Endothelial cell (in vitro differentiated cells): ENCODE results near the gene PSMB7. TPM values are rescaled to one million over a fixed set of nuclear protein-coding genes. Genes with fewer than 3 reads are reported as not detected.

Experiments
- DNase-seq: peaks from one replicate; pipeline ENCODE4 v3.0.0; 2021; ENCODE audit warnings: low spot score
- H3K27ac Mint-ChIP-seq: one replicate; pipeline ENCODE4 v1.8.0; 2021; ENCODE audit warnings: mixed read lengths, inconsistent platforms; ENCODE audit not compliant: unreplicated experiment
- H3K27me3 Mint-ChIP-seq: one replicate; pipeline ENCODE4 v1.8.0; 2021; ENCODE audit warnings: mild to moderate bottlenecking, moderate library complexity, mixed read lengths, inconsistent platforms; ENCODE audit not compliant: unreplicated experiment
- H3K36me3 Mint-ChIP-seq: one replicate; pipeline ENCODE4 v1.8.0; 2021; ENCODE audit warnings: mild to moderate bottlenecking, low read depth, mixed read lengths, inconsistent platforms; ENCODE audit not compliant: unreplicated experiment
- H3K4me1 Mint-ChIP-seq: one replicate; pipeline ENCODE4 v1.8.0; 2021; ENCODE audit warnings: mild to moderate bottlenecking, mixed read lengths, inconsistent platforms; ENCODE audit not compliant: unreplicated experiment
- H3K4me3 Mint-ChIP-seq: one replicate; pipeline ENCODE4 v1.8.0; 2021; ENCODE audit warnings: mild to moderate bottlenecking, mixed read lengths, inconsistent platforms; ENCODE audit not compliant: unreplicated experiment
- H3K9me3 Mint-ChIP-seq: one replicate; pipeline ENCODE4 v1.8.0; 2021; ENCODE audit warnings: mixed read lengths, inconsistent platforms; ENCODE audit not compliant: unreplicated experiment
- CTCF ChIP-seq: fragments of 200-600 bp; sonication (generic); IDR thresholded peaks from one replicate; pipeline ENCODE4 v1.5.0; 2021; ENCODE audit warnings: antibody characterized with exemption; ENCODE audit not compliant: unreplicated experiment
- total RNA-seq: library from RNA; stranded (reverse); fragmentation: NEBNext Ultra II Directional; extraction: Animal tissue kit (Norgen Biotek cat#: 25700); gene quantifications from one replicate; pipeline ENCODE4 v1.2.1, GENCODE V29; 2021; ENCODE audit not compliant: unreplicated experiment

The PSMB7 gene
- total RNA-seq, 1 donor from 2014 or later = 180 TPM

GRCh38 chr9:124306098-124306735 lies 109.0 kb downstream of the PSMB7 start:
- Mint-ChIP-seq H3K4me1 (no peaks in the 10 kb centered on the region), H3K36me3 (peaks cover 11% of the 10 kb centered on the region), H3K27ac (no peak overlapping the region), H3K27me3 (peaks cover 2% of the 10 kb centered on the region), H3K9me3 (no peaks in the 10 kb centered on the region), H3K4me3 (no peak overlapping the region)
- no peak for DNase-seq
- no peak for TF ChIP-seq CTCF

GRCh38 chr9:124304285-124304684 lies 111.0 kb downstream of the PSMB7 start:
- H3K4me3 Mint-ChIP-seq = no peak overlapping the region
- H3K27me3 Mint-ChIP-seq = no peaks in the 10 kb centered on the region
- no peak overlapping the region for H3K27ac Mint-ChIP-seq
- no peak for DNase-seq
- H3K36me3 Mint-ChIP-seq = peaks cover 11% of the 10 kb centered on the region
- H3K9me3 Mint-ChIP-seq = no peaks in the 10 kb centered on the region
- no peak for TF ChIP-seq CTCF
- no peaks in the 10 kb centered on the region for H3K4me1 Mint-ChIP-seq

GRCh38 chr9:124303762-124304161 lies 111.5 kb downstream of the PSMB7 start:
- H3K9me3 Mint-ChIP-seq = no peaks in the 10 kb centered on the region
- H3K4me1 Mint-ChIP-seq = no peaks in the 10 kb centered on the region
- no peak for TF ChIP-seq CTCF

More at GRCh38 chr9:124303762-124304161, 111.5 kb downstream of the PSMB7 start:
- no peaks in the 10 kb centered on the region for H3K27me3 Mint-ChIP-seq
- no peak overlapping the region for H3K27ac Mint-ChIP-seq
- H3K36me3 Mint-ChIP-seq = peaks cover 11% of the 10 kb centered on the region
- DNase-seq = no peak
- no peak overlapping the region for H3K4me3 Mint-ChIP-seq

Other genes starting within 250 kb of the PSMB7 start
- gene NEK6, start 157.5 kb downstream of the PSMB7 start, total RNA-seq = 43.9 TPM
- gene ADGRD2, start 35.0 kb upstream of the PSMB7 start, total RNA-seq = not detected
- gene NR5A1, start 92.0 kb upstream of the PSMB7 start, total RNA-seq = 1.2 TPM